ENCODE data around the gene DNPEP. TPM values are rescaled to one million over a fixed set of nuclear protein-coding genes. Genes with fewer than 3 reads are reported as not detected.
"Not testable (repeated sequence)": the region's sequence is repeated elsewhere in the genome, so short reads cannot be mapped to it uniquely, and the experiment has no call there.

Gene DNPEP
- total RNA-seq, 4 donors from 2014 or later, result 35.9 to 49.5 (median 41.6) TPM

DNA sequence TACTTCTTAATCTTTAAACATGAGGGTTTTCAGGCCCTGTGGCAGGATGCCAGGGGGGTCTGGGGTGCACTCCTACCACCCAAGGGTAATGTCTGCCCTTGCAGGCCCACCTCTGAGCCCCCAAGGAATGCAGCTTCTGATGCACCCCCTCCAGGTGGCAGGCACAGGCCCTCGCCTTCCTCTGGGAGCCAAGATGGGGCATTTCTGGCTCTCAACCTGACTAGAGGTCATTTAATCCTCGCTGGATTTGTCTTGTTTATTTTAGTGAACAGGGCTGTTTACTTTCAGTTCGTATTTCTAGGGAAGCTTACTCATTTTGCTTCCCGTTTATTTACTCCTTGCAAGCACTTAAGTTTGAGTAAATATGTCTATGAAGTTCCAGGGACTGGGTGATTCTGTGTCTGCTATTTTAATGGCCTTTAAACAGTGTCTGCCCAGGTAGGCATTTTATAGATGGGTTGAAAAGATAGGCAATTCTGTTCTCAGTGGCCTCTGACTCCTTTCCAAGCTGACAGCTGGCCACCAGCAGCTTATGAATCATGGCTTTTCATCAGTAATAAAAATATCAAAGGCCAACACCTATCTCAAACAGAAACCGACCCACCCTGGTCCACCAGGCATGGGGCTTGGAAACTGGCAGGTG lies 11.1 kb upstream of the DNPEP start:
- Histone ChIP-seq H3K9me3 (no peaks in the 10 kb centered on the region), H3K4me1 (peaks cover 0 to 5% of the 10 kb centered on the region in 2 donors), H3K27ac (no peak overlapping the region), H3K4me3 (replicated peaks in 1 of 3) (no peak overlapping the region), H3K27me3 (no peaks in the 10 kb centered on the region), H3K36me3 (no peaks in the 10 kb centered on the region)
- no peak for DNase-seq
- WGBS, 2 donors, result 39 to 51% methylated on average over 5 of the region's 5 CpGs
- no peak for TF ChIP-seq POLR2A (IDR thresholded peaks at IDR 0.05)
- TF ChIP-seq, protein P1, sequence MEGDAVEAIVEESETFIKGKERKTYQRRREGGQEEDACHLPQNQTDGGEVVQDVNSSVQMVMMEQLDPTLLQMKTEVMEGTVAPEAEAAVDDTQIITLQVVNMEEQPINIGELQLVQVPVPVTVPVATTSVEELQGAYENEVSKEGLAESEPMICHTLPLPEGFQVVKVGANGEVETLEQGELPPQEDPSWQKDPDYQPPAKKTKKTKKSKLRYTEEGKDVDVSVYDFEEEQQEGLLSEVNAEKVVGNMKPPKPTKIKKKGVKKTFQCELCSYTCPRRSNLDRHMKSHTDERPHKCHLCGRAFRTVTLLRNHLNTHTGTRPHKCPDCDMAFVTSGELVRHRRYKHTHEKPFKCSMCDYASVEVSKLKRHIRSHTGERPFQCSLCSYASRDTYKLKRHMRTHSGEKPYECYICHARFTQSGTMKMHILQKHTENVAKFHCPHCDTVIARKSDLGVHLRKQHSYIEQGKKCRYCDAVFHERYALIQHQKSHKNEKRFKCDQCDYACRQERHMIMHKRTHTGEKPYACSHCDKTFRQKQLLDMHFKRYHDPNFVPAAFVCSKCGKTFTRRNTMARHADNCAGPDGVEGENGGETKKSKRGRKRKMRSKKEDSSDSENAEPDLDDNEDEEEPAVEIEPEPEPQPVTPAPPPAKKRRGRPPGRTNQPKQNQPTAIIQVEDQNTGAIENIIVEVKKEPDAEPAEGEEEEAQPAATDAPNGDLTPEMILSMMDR (IDR thresholded peaks at IDR 0.05), result no peak
- intact Hi-C loops (cut with DNase I), result no loop called here

DNA sequence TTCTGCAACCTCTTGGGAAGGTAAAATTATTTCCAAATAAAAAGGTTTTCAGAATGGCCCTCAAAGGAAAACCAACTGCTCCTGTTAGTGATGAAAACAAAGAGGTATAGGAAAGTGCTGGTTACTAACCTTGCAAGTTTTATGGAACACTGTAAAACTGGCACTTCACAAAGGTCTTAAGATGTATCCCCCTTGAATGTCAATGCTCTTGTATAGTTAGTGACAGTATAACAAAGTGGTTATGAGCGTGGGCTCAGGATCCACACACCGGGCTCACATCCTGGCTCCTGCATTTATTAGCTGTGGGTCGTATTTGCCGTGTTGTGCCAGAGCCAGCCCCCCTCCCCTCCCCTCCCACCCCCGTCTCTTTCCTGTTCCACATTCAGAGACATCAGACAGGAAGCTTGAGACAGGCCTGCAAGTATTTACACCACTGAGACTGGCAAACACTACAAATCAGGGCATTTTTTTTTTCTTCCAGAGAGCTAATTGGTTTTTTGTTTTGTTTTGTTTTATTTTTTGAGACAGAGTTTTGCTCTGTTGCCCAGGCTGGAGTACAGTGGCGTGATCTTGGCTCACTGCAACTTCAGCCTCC lies 9.2 kb upstream of the DNPEP start:
- Histone ChIP-seq H3K27ac (no peak overlapping the region), H3K4me1 (no peaks in the 10 kb centered on the region), H3K9me3 (no peaks in the 10 kb centered on the region), H3K4me3 (replicated peaks in 1 of 3) (no peak overlapping the region), H3K27me3 (no peaks in the 10 kb centered on the region), H3K36me3 (no peaks in the 10 kb centered on the region)
- 64 to 73% methylated on average over 6 of the region's 6 CpGs for WGBS, 2 donors
- no peak for TF ChIP-seq POLR2A (IDR thresholded peaks at IDR 0.05)
- TF ChIP-seq, protein P1 (IDR thresholded peaks at IDR 0.05), result no peak
- intact Hi-C loops (cut with DNase I), result no loop called here
- no peak for DNase-seq

DNA sequence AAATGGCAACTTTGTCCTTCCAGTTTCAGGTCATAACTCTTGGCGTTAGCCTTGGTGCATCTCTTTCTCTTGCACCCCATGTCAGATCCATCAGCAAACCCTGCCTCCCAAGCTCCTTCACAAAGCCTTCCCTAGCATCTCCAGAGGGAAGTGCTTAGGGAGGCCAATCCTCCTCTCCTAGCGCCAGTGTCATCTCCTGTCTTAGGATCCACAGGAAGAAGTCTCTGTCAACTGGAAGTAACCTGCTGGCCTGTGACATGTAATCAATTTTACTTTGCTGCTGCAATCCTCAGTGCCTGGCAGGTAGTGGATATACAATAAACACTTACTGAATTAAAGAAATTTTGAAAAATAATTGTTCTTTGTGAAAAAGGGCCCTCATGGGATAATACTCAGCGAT lies 7.9 kb upstream of the DNPEP start:
- Histone ChIP-seq H3K4me3 (replicated peaks in 1 of 3) (no peak overlapping the region), H3K27me3 (no peaks in the 10 kb centered on the region), H3K9me3 (no peaks in the 10 kb centered on the region), H3K36me3 (no peaks in the 10 kb centered on the region), H3K27ac (no peak overlapping the region), H3K4me1 (no peaks in the 10 kb centered on the region)
- TF ChIP-seq, protein P1 (IDR thresholded peaks at IDR 0.05), result no peak
- no peak for TF ChIP-seq POLR2A (IDR thresholded peaks at IDR 0.05)
- intact Hi-C loops (cut with DNase I), result no loop called here
- DNase-seq, result no peak
- 86 to 92% methylated on average over 3 of the region's 3 CpGs for WGBS, 2 donors

DNA sequence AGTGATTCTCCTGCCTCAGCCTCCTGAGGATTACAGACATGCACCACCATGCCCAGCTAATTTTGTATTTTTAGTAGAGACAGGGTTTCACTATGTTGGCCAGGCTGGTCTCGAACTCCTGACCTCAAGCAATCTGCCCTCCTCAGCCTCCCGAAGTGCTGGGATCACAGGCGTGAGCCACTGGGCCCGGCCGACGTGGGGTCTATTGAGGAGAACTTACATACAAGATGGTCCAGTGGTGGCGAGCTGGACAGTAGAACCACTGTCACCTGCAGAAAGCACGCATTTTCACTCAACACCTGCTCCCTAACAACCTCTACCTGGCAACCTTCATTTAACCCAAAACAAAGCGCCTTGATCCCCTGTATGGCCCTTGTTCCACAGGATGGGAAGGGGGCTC lies 7.3 kb upstream of the DNPEP start:
- H3K4me3 ChIP-seq (replicated peaks in 1 of 3); DNase-seq; H3K9me3 ChIP-seq; intact Hi-C loops (cut with DNase I); H3K36me3 ChIP-seq; H3K27ac ChIP-seq; H3K27me3 ChIP-seq; H3K4me1 ChIP-seq: not testable (repeated sequence)
- 96 to 97% methylated on average over 6 to 9 of the region's 9 CpGs for WGBS, 2 donors

DNA sequence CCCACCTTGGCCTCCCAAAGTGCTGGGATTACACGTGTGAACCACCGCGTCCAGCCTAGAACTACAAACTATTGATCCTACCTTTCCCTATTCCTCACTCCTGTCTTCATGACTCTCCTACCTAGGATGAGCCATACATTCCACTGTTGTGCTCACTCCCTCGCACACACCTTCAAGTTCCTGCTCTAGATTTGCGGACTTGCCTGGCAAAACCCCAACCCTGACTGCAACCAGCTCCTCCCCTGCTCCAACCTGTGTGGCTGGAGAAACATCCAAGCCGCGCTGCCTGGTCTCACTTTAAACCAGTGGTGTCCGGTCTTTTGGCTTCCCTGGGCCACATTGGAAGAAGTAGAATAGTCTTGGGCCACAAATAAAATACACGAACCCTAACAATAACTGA lies 5.0 kb upstream of the DNPEP start:
- 90 to 92% methylated on average over 9 of the region's 9 CpGs for WGBS, 2 donors
- peaks cover 0 to 4% of the 10 kb centered on the region in 2 donors for H3K4me1 ChIP-seq
- no peak for TF ChIP-seq POLR2A (IDR thresholded peaks at IDR 0.05)
- TF ChIP-seq, protein P1 (IDR thresholded peaks at IDR 0.05), result no peak
- no peak overlapping the region for H3K4me3 ChIP-seq (replicated peaks in 1 of 3)
- DNase-seq, result no peak
- H3K27ac ChIP-seq, result no peak overlapping the region
- intact Hi-C loops (cut with DNase I), result no loop called here
- H3K36me3 ChIP-seq, result no peaks in the 10 kb centered on the region
- H3K9me3 ChIP-seq, result no peaks in the 10 kb centered on the region
- no peaks in the 10 kb centered on the region for H3K27me3 ChIP-seq

Data from thyroid gland (tissue), 4 donors.